ENCODE measurements around the gene XPO1. TPM values are rescaled to one million over a fixed set of nuclear protein-coding genes. Genes with fewer than 3 reads are reported as not detected.
A peak's percentile ranks its signal among the peaks of the same experiment; 100 is the strongest.

The XPO1 gene
- total RNA-seq, 6 experiments from 2014 or later: 114 to 158 (median 139) TPM

- H3K27ac Mint-ChIP-seq: no peak overlapping the region; the same call in 1 of the 2 replicates
- peaks cover 17% of the 10 kb centered on the region for H3K36me3 Mint-ChIP-seq (ENCODE audit: low read depth)
These were observed 73.1 kb downstream of the XPO1 start for GRCh38 chr2:61465045-61465444.

GRCh38 chr2:61463769-61464475 lies 74.2 kb downstream of the XPO1 start:
- H3K4me3 Mint-ChIP-seq: no peak overlapping the region
- H3K27me3 Mint-ChIP-seq (ENCODE audit: insufficient read depth): no peaks in the 10 kb centered on the region
- H3K27ac Mint-ChIP-seq: no peak overlapping the region
- peaks cover 34% of the 10 kb centered on the region for H3K4me1 Mint-ChIP-seq (ENCODE audit: low read depth)
- no peaks in the 10 kb centered on the region for H3K9me3 Mint-ChIP-seq
- peaks cover 13% of the 10 kb centered on the region for H3K36me3 Mint-ChIP-seq (ENCODE audit: low read depth)
- DNase-seq: peak; percentile 5
- TF ChIP-seq CTCF (IDR thresholded peaks at IDR 0.05): no peak

More at GRCh38 chr2:61465045-61465444, 73.1 kb downstream of the XPO1 start:
- peaks cover 33% of the 10 kb centered on the region for H3K4me1 Mint-ChIP-seq (ENCODE audit: low read depth)
- no peak for TF ChIP-seq CTCF (IDR thresholded peaks at IDR 0.05)
- no peak for DNase-seq
- no peak overlapping the region for H3K4me3 Mint-ChIP-seq
- no peaks in the 10 kb centered on the region for H3K27me3 Mint-ChIP-seq (ENCODE audit: insufficient read depth)
- H3K9me3 Mint-ChIP-seq: no peaks in the 10 kb centered on the region

- no peak for DNase-seq
- Mint-ChIP-seq H3K36me3 (ENCODE audit: low read depth) (peaks cover 5% of the 10 kb centered on the region), H3K27ac (no peak overlapping the region), H3K27me3 (ENCODE audit: insufficient read depth) (no peaks in the 10 kb centered on the region), H3K4me1 (ENCODE audit: low read depth) (peaks cover 37% of the 10 kb centered on the region), H3K4me3 (no peak overlapping the region), H3K9me3 (no peaks in the 10 kb centered on the region)
- TF ChIP-seq CTCF (IDR thresholded peaks at IDR 0.05): no peak
These were observed 76.8 kb downstream of the XPO1 start for GRCh38 chr2:61461404-61461803.

GRCh38 chr2:61460163-61460562 lies 78.0 kb downstream of the XPO1 start:
- Mint-ChIP-seq H3K36me3 (ENCODE audit: low read depth) (peaks cover 5% of the 10 kb centered on the region), H3K4me3 (peak overlapping the region; percentile 43; the same call in 1 of the 2 replicates), H3K9me3 (no peaks in the 10 kb centered on the region), H3K27me3 (ENCODE audit: insufficient read depth) (no peaks in the 10 kb centered on the region; the same call in 1 of the 2 replicates), H3K27ac (peak overlapping the region; percentile 89), H3K4me1 (ENCODE audit: low read depth) (peaks cover 40% of the 10 kb centered on the region)
- no peak for TF ChIP-seq CTCF (IDR thresholded peaks at IDR 0.05)
- DNase-seq: peak; percentile 70

- Mint-ChIP-seq H3K4me1 (ENCODE audit: low read depth) (peaks cover 26% of the 10 kb centered on the region), H3K27me3 (ENCODE audit: insufficient read depth) (no peaks in the 10 kb centered on the region; the same call in 1 of the 2 replicates), H3K36me3 (ENCODE audit: low read depth) (peaks cover 9% of the 10 kb centered on the region), H3K9me3 (no peaks in the 10 kb centered on the region), H3K4me3 (no peak overlapping the region), H3K27ac (no peak overlapping the region)
- DNase-seq: no peak
- TF ChIP-seq CTCF (IDR thresholded peaks at IDR 0.05): no peak
These were observed 81.3 kb downstream of the XPO1 start for GRCh38 chr2:61456746-61457420.
